Measurements from ENCODE around the gene CBX3.
"Not testable (repeated sequence)": the region's sequence is repeated elsewhere in the genome, so short reads cannot be mapped to it uniquely, and the experiment has no call there.

Gene CBX3

GRCh38 chr7:26201247-26202018 lies at the start of gene CBX3:
TSS of gene CBX3 (plus strand) at chr7:26201745. CDS start at chr7:26202999, 1,254 bp downstream.
- peak; percentile 87 for DNase-seq

DNA sequence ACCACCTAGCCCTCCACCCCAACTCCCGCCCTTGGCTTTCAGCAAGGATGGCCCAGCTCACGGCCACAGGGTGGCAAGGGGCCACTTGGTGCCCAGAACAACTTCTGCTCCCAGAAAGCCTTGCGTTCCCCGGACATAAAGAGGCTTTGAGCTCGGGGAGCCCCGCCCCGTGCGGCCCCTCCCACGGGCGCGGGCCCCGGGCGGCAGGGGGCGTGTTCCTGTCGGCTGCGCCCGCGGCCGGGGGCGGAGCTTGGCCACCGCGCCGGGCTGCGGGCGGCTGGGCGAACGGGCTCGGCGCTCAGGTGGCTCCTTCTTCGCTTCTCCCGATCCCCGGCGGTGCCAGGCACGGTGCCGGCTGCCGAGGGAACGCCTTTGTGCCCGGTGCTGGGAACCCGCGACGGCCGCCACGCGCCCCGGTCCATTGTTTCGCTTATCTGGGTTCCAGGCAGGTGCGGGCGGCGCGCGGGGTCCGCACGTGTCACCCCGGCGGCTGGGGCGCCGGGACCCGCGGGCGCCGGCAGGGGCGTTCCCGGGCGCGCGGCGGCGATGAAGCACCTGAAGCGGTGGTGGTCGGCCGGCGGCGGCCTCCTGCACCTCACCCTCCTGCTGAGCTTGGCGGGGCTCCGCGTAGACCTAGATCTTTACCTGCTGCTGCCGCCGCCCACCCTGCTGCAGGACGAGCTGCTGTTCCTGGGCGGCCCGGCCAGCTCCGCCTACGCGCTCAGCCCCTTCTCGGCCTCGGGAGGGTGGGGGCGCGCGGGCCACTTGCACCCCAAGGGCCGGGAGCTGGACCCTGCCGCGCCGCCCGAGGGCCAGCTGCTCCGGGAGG lies 49.4 kb upstream of the CBX3 start, which contains the start of gene NFE2L3:
Gene NFE2L3, plus strand, starts transcription at position 246 of the 829 bp plus-strand sequence. Its CDS starts 301 bp downstream, at position 547.
- no peak for DNase-seq

DNA sequence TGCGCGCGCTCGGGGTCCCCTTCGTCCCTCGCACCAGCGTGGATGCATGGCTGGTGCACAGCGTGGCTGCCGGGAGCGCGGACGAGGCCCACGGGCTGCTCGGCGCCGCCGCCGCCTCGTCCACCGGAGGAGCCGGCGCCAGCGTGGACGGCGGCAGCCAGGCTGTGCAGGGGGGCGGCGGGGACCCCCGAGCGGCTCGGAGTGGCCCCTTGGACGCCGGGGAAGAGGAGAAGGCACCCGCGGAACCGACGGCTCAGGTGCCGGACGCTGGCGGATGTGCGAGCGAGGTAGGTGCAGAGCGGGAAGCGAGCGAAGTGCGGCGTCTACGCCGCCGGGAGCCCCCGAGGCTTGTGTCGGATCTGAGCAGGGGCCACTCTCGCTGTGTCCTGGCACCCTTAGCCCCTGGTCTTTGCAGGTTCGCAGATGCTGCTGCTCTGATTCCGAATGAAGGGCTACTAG lies 48.7 kb upstream of the CBX3 start:
- DNase-seq: not testable (repeated sequence)

DNA sequence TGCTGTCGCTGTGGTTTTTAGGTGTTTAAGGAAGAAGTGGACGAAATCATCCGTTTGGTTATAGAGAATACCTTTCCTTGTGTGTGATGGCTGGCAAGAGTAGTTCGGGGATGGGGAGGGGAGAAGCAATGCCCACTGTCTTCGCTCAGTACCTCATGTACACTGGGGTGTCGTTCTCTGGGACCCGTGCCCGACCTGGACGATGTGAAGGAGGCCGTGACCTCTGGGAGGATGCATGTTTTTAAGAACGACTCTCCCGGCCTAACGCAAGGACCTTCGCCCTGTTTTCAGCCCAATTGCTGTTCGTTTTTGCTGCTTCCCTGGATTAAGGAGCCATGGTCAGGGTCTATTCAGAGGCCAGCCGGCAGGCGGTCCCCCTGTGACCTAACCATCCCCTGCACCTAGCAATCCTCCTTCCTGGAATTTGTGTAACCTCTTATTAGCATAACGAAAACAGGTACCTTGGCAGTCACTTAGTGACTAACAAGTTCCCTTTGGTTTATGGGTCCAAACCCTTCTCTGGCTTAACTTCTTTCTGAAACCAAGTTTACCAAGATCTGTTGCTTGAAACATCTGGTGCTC lies 48.2 kb upstream of the CBX3 start:
- no peak for DNase-seq

- no peak for DNase-seq
Measured at GRCh38 chr7:26153823-26154783, 47.4 kb upstream of the CBX3 start.

DNA sequence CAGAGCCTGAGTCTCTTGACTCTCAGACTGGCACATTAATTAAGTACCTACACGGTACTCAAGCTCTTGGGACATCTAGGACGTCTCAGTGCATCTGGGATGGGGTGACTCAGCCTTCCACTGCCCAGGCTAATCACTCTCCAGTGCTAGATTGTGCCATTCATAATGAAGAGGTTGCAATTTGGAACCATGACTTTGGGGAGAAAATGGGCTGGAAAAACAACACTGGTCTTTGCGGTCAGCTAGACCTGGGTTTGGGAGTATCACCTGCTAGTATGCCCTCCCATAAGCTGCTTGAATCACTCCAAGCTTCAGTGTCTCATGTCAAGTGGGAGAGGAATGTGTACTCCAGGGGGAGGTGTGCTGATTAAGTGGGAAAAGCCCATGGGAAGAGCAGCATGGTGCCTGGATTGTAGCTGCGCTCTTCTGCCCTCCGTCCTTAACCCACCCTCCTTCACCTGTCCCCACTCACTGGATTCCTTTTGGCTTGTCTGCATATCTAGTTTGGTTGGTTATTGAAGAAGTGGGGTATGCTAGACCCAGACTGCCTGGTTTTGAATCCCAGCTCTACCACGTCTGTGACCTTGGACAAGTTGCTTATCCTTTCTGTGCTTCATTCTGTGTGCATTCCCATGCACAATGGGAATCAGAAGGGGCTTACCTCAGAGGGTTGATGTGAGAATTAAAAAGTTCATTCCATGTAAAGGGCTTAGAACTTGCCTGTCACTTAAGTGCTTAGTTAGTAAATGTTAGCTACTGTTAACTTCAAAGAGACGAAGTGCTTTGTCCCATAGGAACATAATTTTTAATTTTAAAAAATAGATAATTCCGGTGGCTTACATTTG lies 45.8 kb upstream of the CBX3 start:
- DNase-seq: no peak

GRCh38 chr7:26156451-26157420 lies 44.8 kb upstream of the CBX3 start:
- no peak for DNase-seq

- DNase-seq: no peak
Measured at GRCh38 chr7:26157520-26158105, 43.9 kb upstream of the CBX3 start.

GRCh38 chr7:26159243-26159642 lies 42.3 kb upstream of the CBX3 start:
- DNase-seq: no peak

DNA sequence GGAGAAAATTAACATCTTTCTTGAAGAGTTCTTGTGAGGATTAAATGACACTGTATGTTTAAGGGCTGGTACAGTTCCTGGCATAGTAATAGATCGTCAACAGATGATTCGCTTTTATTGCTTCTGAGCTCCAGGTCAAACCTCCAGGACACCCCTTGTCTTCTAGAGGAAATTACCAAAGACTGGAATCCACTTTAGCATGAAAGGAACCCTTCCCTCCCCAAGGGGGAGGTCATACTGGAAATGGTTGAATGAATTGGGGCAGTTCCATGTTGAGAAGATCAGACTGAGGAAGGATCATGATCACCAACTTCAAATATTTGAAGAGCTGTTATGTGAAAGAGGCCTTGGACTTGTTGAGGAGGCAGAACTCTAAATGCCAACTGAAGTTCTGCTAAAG lies 40.6 kb upstream of the CBX3 start:
- DNase-seq: no peak

GRCh38 chr7:26162431-26162830 lies 39.1 kb upstream of the CBX3 start:
- no peak for DNase-seq

DNA sequence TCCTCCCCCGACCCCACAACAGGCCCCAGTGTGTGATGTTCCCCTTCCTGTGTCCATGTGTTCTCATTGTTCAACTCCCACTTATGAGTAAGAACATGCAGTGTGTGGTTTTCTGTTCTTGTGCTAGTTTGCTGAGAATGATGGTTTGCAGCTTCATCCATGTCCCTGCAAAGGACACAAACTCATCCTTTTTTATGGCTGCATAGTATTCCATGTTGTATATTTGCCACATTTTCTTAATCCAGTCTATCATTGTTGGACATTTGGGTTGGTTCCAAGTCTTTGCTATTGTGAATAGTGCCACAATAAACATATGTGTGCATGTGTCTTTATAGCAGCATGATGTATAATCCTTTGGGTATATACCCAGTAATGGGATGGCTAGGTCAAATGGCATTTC lies 37.7 kb upstream of the CBX3 start:
- DNase-seq: not testable (repeated sequence)

DNA sequence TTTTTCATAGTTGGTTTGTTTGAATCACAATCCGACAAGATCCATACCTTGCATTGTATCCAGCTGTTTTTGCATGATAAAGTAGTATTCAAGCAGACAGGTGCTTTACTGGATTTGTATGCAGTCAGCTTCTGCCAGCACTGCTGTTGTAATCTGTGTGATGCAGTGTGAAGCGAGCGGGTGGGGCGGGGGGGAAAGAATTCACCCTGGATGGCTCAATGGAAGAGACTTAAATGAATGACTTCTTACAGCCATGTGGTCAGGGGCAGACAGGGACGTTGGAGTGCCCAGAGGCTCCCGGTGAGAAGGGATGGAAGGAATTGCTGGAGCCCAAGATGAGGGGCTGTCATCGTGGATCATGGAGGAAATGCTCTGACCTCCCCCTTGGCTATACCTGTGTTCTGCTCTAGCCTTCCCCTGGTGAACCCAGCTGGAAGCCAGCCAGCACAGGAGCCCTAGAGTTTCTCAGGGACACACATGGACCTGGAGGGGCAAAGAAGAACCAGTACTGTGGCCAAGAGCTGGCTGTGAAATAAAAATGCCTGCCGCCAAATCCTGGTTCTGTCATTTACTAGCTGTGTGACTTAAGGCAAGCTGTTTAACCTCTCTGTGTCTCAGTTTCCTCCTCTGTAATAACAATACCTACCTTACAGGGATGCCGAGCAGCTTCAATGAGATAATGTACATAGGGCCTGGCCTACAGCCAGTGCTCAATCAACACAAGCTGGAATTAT lies 35.4 kb upstream of the CBX3 start:
- no peak for DNase-seq

- DNase-seq: no peak
Measured at GRCh38 chr7:26166684-26167266, 34.8 kb upstream of the CBX3 start.

GRCh38 chr7:26167303-26167934 lies 34.1 kb upstream of the CBX3 start:
- DNase-seq: no peak

DNA sequence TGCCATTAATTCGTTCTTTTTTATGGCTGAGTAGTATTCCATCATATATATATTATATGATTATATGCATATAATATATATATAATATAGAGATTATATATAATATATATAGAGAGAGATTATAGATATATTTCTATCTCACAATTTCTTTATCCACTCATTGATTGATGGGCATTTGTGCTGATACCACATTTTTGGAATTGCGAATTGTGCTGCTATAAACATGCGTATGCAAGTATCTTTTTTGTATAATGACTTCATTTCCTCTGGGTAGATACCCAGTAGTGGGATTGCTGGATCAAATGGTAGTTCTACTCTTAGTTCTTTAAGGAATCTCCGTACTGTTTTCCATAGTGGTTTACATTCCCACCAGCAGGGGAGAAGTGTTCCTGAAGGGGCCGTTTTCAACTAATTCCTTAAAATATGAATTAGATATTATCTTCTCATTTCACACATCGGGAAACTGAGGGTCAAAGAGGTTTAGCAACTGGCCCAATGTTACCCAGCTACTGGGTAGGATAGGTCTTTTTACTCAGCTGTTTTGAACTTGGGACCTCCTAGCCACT lies 33.0 kb upstream of the CBX3 start:
- no peak for DNase-seq

DNA sequence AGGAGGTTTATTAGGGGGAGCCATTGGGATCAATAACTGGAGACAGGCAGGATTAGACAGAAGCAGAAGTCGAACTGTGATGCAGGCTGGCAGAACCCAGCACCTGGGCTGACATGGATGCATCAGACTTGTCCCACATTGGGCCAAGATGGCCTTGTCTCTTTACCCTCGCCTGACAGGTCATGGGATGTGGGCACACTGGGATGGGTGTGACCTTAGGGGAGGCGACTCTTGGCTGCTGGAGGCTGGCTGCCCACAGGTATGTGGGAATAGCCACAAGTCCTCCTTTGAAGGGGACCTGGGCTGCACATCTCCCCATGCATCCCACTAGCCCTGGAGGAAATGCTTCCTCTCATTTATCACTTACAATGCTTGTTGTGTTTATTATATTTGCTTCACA lies 32.3 kb upstream of the CBX3 start:
- DNase-seq: no peak

GRCh38 chr7:26170663-26171062 lies 30.9 kb upstream of the CBX3 start:
- no peak for DNase-seq

All from cortex of kidney (tissue), 1 donor.